ENCODE measurements around the gene RNF213.

DNA sequence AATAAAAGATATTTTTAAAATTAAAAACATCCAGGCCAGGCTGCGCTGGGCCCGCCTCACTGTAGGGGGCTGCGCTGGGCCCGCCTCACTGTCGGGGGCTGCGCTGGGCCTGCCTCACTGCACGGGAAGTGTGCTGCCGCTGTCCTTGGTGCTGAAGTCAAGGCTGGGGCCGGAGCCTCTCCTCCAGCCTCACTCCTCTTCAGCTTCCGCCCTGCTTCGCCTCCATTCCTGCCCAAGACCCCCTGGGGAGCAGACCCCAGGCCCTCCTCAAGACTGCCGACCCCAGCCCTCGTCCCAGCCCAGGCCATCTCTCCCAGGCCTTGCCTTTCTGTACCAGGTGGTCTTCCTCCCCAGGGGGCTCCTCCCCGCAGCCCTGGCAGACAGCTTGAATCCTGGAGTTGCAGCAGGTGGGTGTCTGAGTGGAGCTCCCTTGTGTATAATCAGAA is 180.5 kb downstream of the RNF213 start:
- TF ChIP-seq, protein P1, sequence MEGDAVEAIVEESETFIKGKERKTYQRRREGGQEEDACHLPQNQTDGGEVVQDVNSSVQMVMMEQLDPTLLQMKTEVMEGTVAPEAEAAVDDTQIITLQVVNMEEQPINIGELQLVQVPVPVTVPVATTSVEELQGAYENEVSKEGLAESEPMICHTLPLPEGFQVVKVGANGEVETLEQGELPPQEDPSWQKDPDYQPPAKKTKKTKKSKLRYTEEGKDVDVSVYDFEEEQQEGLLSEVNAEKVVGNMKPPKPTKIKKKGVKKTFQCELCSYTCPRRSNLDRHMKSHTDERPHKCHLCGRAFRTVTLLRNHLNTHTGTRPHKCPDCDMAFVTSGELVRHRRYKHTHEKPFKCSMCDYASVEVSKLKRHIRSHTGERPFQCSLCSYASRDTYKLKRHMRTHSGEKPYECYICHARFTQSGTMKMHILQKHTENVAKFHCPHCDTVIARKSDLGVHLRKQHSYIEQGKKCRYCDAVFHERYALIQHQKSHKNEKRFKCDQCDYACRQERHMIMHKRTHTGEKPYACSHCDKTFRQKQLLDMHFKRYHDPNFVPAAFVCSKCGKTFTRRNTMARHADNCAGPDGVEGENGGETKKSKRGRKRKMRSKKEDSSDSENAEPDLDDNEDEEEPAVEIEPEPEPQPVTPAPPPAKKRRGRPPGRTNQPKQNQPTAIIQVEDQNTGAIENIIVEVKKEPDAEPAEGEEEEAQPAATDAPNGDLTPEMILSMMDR (IDR thresholded peaks at IDR 0.05; ENCODE audit: low read length): no peak
- no peak for TF ChIP-seq EZH2 (IDR thresholded peaks at IDR 0.05; ENCODE audit: borderline replicate concordance, low read length)
